Measurements from ENCODE around the gene CCNC.
"Not testable (repeated sequence)": the region's sequence is repeated elsewhere in the genome, so short reads cannot be mapped to it uniquely, and the experiment has no call there.

The CCNC gene

DNA sequence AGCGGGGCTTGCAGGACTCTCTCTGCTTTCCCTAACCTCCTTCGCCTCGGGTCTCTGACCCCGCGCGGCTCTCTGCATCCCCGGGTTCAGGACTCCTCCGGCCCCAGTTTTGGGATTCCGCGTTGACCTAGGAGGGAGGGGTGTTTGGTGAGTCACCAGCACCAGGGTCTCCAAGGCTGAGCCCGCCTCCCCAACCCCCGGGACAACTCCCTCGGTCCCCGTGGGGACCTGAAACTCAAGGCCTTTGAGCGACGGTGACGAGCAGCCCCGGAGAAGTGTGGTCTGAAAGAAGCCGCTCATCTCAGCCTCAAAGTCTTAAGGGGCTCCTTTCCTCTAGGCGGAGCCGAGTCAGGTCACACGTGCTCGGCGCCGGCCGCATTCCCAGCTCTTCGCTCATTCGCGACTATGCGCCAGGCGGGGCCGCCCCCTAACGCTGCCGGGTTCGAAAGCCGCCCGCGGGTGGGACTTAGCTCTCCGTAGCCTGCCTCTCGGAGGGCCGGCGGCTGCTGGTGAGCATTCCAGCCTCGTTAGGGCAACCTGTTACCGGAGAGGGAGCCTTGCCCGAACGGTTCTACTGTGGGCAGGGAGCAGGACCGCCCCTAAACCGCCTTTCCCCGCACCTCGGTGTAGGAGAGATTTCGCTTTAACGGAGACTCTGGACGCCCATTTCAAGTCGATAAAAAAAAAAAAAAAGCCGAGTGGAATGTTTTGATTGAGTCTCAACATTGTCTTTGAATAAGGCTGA lies 35.1 kb upstream of the CCNC start:
- DNase-seq (ENCODE audit: extremely low read depth in 1 of 2, low read depth in 1 of 2), result no peak

DNA sequence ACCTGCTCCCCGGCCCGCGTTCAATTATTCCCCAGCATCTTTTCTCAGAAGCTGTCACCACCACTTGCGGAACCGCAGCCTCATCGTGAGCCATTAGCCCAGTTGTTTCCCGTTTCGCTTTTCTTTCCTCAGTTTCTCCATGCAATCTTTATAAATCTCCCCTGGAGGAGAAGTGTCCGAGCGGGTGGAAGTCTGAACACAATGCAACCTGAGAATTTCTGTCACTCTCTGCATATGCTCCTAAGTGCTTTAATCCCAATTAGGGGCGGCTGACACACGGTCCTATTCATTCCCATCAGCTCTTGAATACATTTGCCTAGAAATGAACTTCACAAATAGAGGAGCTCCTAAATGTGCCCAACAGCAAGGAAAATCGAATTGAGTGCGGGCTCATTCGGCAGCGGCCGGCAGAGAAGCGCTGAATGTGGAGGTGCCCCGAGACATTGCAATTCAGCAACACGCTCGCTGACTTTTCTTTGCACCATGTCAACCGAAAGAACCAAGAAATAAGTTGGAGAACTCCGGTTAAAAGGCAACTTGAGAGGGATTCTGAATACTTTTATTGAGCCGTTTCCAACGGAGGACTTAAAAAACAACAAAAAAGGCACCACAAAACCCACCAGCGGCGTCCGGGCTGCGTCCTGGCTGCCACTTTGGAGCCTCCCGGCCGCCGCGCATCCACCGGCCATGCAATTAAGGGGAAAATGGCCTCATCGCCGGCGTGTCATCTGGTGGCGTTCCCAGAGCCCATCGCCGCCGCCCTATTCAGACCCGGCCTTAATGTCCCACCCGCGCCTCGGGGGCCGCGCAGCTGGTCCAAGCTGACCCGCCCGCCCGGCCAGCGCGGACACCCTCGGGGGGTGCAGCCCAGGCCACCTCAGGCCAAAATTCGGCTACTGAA lies 34.3 kb upstream of the CCNC start:
- no peak for DNase-seq (ENCODE audit: extremely low read depth in 1 of 2, low read depth in 1 of 2)

DNA sequence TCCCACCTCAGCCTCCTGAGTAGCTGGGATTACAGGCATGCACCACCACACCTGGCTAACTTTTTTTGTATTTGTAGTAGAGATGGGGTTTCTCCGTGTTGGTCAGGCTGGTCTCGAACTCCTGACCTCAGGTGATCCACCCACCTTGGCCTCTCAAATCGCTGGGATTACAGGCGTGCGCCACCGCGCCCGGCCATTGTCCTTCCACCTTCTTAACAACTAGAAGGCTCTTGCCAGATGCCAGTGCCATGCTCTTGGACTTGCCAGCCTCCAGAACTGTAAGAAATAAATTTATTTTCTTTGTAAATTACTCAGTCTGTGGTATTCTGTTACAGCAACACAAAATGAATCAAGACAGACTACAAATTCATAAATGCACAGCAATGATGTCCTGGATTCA lies 26.2 kb upstream of the CCNC start:
- not testable (repeated sequence) for DNase-seq (ENCODE audit: extremely low read depth in 1 of 2, low read depth in 1 of 2)

DNA sequence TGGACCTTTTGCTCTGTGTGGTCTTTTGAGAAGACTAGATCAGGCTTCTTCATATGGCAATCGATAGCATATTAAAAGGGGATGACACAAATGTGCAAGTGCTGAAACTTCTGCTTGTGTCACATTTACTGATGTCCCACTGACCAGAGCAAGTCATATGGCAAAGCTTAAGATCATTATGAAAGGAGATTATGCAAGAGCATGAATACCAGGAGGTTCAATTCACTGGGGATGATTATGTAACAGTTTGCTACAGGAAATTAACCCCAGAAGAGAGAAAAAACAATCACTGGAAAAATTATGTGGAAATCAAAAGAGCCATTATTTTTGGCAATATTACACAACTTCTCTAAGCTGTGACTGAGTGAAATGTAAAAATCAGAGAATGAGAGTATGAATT lies 24.4 kb upstream of the CCNC start:
- no peak for DNase-seq (ENCODE audit: extremely low read depth in 1 of 2, low read depth in 1 of 2)

DNA sequence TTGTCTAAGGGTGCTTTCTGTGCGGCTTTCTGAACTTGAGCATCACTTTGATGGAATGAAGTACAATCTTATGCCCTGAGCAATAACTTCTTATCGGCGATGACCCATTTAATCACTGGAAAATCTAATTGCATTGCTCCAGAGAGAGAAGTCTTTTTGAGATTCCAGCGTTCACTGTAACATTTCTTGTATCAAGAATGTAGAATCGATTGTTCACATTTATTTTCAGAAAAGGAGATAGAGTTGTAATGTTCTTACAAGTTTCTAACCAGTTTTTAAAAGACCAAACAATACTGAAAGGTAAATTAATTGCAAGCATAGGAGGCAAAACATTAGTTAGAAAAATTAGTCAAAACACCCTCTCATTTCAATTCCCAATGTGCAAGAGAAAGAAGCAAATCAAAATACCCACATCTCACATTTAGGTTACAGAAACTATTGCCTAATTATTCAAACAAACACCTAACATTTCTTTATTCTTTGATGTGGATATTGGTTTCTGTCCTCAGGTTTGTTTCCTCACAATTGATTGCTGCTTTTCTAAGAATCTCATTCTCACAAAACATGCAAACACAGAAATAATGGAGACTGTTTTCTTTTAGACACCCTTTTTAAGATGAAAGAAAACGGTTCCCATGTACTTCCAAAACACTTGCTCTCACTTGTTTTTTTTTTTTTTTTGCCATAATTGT lies 23.4 kb upstream of the CCNC start:
- DNase-seq (ENCODE audit: extremely low read depth in 1 of 2, low read depth in 1 of 2), result no peak

DNA sequence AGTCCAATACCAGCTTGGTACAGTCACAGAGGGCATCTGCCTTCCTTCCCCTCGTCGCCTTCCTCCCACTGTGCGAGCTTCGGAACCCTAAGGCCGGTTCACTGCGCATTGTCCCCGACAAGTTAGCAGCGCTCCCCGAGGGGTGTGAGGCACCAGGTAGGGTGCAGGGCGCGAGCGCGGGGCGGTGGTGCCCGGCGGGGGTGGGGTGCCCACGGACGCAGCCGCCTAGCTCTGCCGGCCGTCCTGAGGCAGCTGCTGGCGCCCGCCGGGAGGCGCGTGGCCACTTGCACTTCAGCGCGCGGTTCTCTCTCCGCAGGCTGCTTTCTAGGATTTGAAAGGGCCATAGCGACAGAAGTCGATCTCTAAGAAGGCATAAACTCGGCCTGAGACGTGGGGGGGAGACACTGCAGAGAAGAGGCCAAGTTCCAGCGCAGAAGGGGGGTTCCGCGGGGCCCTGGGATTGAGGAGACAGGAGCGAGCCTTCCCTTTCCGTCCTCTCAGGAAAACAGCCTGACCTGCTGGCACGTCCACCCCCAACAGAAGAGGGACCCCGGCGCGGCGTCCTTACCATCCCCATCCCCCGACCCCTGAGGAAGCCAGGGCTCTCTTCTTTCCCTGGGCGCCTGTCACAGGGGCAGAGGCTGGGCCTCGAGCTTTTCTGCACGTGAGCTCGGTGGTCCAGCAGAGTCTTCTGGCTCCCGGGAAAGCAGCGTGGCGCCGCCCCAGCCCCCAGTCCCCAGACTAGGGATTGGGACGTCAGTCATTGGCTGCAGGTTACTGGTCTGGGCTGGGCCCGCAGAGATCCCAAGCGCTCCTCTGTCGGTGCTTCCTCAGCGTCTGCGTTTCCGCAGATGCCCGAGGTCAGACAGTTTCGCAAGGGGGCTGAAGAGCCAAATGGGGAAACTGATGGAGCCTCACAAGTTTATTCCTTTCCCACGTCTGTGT lies 22.5 kb upstream of the CCNC start:
- no peak for DNase-seq (ENCODE audit: extremely low read depth in 1 of 2, low read depth in 1 of 2)

DNA sequence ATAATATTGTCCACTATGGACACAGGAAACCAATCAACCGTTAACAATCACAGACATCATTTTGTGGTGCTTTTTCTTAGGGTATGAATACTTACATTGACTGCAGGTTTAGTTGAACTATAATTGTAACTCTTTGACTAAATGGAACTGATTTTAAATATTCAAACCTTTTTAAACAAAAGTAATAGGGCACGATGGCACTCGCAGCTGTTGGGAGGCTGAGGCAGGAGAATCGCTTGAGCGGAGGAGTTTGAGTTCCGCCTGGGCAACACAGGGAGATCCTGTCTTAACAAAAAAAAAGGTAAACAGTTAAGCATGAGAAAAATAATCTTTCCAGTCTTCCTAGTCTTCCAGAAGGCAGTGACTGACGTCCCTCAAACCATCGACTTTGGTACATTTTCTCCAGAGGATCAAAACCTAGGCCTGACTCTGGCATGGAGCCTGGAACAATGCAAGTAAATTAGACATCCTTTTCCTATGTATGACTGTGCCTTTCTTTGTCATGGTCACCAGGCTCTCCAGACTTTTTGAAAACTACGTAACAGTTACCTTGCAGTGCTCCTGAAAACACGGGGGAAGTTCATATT lies 21.5 kb upstream of the CCNC start:
- DNase-seq (ENCODE audit: extremely low read depth in 1 of 2, low read depth in 1 of 2), result no peak

DNA sequence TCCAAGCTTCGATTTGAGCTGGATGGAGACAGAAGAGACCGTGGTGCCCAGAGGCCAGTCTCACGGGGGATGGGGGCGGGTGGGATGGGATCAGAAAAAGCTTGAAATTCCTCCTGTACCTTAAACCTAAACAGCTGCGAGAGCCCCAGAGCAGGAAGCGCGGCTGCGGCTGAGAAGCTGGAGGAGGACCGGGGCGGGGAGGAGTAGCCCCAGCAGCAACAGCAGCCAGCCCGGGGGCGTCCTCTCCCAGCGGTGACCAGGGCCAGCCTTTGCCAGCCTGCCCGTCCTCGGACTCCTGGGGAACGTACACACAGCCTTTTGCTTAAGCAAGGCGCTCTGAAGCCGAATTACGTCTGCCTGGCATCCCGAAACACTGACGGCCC lies 20.8 kb upstream of the CCNC start:
- no peak for DNase-seq (ENCODE audit: extremely low read depth in 1 of 2, low read depth in 1 of 2)

DNA sequence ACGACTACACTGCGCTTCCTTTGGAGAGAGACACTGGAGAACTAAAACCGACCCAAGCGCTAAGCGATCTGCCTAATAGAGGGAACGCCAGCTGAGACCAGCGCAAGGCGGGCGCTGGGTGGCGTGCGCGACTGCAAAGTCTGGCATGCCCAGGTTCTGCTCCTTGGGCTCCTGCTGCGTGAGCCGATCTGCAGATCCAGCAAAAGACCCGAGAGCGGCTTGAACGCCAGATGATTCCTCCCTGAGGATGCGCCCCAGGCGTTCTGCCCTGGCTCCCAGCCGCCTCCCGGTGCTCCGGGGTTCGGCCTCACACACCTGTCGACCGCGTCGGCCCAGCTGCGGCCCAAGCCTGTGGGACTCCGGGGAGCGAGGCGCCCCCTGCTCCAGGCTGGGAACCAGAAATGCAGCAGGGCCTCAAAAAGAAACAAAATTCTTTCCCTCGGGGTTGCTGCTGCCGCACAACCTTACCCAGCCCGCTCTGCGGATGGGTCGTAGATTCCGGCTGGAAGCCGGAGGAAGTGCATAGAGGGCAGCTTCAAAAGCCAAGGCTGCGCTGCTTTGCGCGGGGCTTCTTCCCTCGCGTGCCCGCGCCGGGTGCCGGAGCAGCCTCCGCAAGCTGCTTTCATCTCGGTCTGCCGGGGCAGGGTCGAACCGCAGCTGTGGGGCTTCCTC lies 20.3 kb upstream of the CCNC start:
- peak in 1 of 2 donors; percentile 52 for DNase-seq (ENCODE audit: extremely low read depth in 1 of 2, low read depth in 1 of 2)

DNA sequence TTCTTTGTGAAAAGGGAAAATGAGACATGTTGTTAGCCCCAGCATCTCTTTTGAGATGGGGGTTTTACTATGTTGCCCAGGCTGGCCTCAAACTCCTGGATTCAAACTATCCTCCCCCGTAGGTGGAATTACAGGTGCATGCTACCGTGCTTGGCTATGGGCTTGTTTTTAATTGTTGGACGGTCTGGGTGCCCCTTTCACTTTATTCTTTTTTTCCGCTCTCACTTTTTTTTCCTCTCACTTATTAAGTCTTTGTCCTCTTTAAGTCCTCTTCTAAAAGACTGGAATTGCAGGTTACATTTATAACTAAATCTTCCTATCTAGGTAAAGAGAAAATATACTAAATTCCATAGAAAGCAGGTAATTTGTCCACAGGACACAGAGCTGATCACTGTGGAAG lies 19.3 kb upstream of the CCNC start:
- DNase-seq (ENCODE audit: extremely low read depth in 1 of 2, low read depth in 1 of 2), result no peak

DNA sequence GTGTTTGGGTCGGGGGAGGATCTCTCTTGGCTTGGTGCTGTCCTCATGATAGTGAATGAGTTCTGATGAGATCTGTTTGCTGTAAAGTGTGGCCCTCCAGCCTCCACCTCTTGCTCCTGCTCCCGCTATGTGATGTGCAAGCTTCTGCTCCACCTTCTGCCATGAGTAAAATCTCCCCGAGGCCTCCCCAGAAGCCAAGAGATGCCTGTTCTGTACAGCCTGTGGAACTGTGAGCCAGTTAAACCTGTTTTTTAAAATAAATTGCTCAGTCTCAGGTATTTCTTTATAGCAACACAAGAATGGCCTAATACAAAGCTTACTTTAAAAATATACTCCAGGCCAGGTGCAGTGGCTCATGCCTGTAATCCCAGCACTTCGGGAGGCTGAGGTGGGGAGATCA lies 11.3 kb upstream of the CCNC start:
- no peak for DNase-seq (ENCODE audit: extremely low read depth in 1 of 2, low read depth in 1 of 2)

DNA sequence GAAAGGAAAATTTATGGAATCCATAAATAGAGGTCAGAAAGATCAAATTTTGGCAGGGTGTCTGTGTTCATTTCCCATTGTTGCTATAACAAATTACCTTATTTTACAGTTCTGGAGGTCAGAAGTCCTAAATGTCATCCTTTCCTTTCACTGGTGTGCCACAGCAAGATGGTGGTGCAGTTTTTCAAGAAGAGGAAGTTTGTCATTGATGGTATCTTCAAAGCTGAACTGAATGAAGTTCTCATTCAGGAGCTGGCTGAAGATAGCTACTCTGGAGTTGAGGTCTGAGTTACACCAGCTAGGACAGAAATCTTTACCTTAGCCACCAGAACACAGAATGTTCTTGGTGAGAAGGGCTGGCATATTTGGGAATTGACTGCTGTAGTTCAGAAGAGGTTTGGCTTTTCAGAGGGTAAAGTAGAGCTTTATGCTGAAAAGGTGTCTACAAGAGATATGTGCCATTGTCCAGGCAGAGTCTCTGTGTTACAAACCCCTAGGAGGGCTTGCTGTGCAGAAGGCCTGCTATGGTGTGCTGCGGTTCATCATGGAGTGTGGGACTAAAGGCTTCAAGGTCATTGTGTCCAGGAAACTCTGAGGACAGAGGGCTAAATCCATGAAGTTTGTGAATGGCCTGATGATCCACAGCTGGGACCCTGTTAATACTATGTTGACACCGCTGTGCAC lies 7.2 kb upstream of the CCNC start:
- DNase-seq (ENCODE audit: extremely low read depth in 1 of 2, low read depth in 1 of 2), result no peak

DNA sequence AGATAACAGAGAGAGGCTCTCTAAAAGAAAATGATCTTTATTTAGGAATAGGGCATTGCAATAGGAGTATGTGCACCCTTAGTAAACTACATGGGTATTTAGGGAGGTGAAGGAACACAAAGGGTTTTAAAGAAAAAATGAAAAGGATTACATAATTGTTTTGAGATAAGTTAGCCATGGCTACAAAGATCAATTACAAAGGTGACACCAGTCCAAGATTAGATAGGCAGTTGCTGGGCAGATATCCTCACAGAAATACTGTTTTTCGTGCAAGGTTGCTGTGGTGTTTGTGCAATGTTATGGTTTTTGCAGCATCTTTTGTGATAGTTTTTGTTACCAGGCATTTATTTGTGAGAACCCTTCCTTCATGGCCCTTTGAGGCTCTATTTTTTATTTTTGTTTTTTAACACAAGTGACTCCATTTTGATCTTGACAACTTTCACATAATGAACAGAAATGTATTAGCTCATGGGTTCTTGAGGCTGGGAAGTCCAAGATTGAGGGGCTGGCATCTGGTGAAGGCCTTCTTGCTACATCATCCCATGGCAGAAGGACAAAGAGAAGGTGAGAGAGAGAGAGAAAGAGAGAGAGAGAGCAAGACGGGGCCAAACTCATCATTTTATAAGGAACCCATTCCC lies 5.6 kb upstream of the CCNC start:
- DNase-seq (ENCODE audit: extremely low read depth in 1 of 2, low read depth in 1 of 2), result no peak

DNA sequence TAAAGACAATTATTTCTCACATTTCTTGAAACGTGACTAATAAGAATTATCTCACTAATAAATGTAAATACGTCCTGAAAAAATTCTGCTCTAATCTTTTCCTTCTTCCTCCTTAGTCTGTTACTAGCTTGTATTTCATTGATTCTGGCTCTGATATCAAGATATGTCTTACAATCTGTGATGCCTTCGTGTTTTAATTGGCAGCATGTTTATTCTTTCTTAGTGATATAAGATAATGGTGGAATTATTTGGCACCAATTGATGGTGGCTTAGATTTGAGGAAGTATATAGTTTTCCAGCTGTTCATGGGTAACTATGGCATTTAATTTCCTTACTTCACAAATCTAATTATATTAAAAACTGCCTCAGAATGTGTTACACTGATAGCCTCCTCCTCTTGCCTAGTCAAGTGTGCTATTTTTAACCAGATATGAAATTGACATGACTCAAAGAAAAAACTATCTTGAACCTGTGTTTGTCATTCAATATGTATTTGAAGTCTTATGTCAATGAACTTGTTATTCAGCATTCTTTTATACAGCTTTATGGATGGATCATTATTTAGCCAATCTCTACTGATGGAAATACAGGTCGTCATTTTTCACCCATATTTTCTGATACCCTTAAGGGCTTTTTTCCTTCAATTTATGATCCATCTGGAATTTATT lies 5.3 kb downstream of the CCNC start:
- no peak for DNase-seq (ENCODE audit: extremely low read depth in 1 of 2, low read depth in 1 of 2)

DNA sequence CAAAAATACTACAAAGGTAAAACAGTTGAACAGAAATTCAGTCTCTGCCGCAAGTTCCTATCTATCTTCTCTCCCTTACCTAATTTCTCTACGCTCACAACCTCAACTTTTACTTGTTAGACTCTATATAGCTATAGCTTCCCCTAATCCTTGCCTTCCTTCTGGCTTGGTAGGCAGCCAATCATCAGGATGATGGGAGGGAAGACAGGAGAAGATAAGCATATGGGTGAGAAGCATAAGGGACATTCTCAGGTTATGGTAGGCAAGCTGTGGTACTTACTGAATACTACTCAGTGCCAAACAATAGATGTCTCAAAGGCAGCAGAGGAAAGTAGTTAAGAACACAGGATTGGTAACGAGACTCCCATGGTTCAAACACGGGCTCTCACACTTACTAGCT lies 7.8 kb downstream of the CCNC start:
- no peak for DNase-seq (ENCODE audit: extremely low read depth in 1 of 2, low read depth in 1 of 2)

DNA sequence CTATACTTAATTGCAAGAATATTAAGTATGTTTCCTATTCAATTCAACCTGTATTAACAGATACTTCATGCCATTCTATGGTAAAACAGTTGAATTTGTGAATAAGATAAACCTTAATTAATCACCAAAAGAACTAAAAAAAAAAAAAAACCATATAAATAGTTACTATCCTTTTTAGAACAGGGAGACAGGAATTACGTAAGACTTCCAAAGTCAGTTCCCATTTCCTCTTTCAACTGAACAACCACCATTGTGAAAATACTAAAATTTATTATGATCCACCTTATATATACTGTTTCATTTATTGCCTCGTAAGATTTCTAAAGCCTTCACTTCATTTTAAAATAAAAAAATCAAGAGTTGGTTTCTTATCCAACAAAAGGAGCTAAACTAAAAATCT lies 9.4 kb downstream of the CCNC start:
- DNase-seq (ENCODE audit: extremely low read depth in 1 of 2, low read depth in 1 of 2), result no peak

DNA sequence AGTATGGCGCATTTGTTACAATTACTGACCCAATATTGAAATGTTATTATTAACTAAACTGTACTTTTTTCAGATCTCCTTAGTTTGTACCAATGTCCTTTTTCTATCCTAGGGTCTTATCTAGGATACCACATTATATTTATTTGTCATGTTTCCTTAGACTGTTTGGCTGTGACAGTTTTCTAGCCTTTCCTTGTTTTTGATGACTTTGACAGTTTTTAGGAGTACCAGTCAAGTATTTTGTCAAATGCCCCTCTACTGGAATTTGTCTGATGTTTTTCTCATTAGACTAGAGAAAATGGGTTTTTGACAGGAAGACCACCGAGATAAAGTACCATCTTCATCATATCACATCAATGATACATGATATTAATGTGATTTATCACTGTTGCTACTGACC lies 14.6 kb downstream of the CCNC start:
- DNase-seq (ENCODE audit: extremely low read depth in 1 of 2, low read depth in 1 of 2), result no peak

Measured in stimulated activated CD8-positive, alpha-beta memory T cell treated with anti-CD3 and anti-CD28 coated beads, Interleukin-7, amount 100 ng/mL, for 48 hours (primary cell).